Liver (tissue), 9 donors: ENCODE measurements around the gene FOXN3. TPM values are rescaled to one million over a fixed set of nuclear protein-coding genes. Genes with fewer than 3 reads are reported as not detected.

Source experiments
- DNase-seq: peaks from one replicate; pipeline ENCODE4 v3.0.0-alpha.2; 2017; ENCODE audit warnings: low spot score
- H3K27ac ChIP-seq, 2 donors: one replicate each; pipeline ENCODE4 v1.7.0; 2013; ENCODE audit warnings: inconsistent platforms in 2 of 2, low read length in 2 of 2, control low read depth in 1 of 2, low read depth in 1 of 2, mild to moderate bottlenecking in 1 of 2
- H3K27me3 ChIP-seq, 4 donors: one replicate each; pipeline versions ENCODE4 v1.6.1 to v1.7.0; 2013; ENCODE audit warnings: low read length in 3 of 4, inconsistent platforms in 1 of 4, mild to moderate bottlenecking in 1 of 4, moderate library complexity in 1 of 4; ENCODE audit not compliant: control insufficient read depth in 4 of 4, insufficient read depth in 4 of 4
- H3K36me3 ChIP-seq, 4 donors: one replicate each; pipeline versions ENCODE4 v1.6.1 to v1.7.0; 2013; ENCODE audit warnings: low read length in 3 of 4, mild to moderate bottlenecking in 3 of 4, low read depth in 1 of 4, moderate library complexity in 1 of 4; ENCODE audit not compliant: control insufficient read depth in 4 of 4, insufficient read depth in 3 of 4
- H3K4me1 ChIP-seq, 4 donors: one replicate each; pipeline versions ENCODE4 v1.6.1 to v1.7.0; 2013; ENCODE audit warnings: low read length in 3 of 4, mild to moderate bottlenecking in 3 of 4, moderate library complexity in 1 of 4; ENCODE audit not compliant: control insufficient read depth in 4 of 4, insufficient read depth in 4 of 4
- H3K4me3 ChIP-seq, 3 donors: one replicate each; pipeline versions ENCODE4 v1.6.1 to v1.7.0; 2013; ENCODE audit warnings: low read length in 3 of 3, control low read depth in 1 of 3, low read depth in 1 of 3, mild to moderate bottlenecking in 1 of 3
- H3K9ac ChIP-seq, 2 donors: one replicate each; pipeline ENCODE4 v1.7.0; 2013; ENCODE audit warnings: low read length in 2 of 2, mild to moderate bottlenecking in 2 of 2, moderate library complexity in 2 of 2, control low read depth in 1 of 2, low read depth in 1 of 2
- H3K9me3 ChIP-seq, 4 donors: one replicate each; pipeline versions ENCODE4 v1.6.1 to v1.7.0; 2013; ENCODE audit warnings: low read length in 3 of 4; ENCODE audit not compliant: control insufficient read depth in 4 of 4
- FOXA2 ChIP-seq: IDR thresholded peaks from 2 replicates; pipeline ENCODE4 v1.6.1; 2016; ENCODE audit warnings: antibody characterized with exemption
- GABPA ChIP-seq, 2 donors: IDR thresholded peaks in 1 of 2; conservative IDR thresholded peaks in 1 of 2; 2 replicates each; pipeline ENCODE4 v1.6.1; 2016; ENCODE audit warnings: antibody characterized with exemption in 2 of 2, mild to moderate bottlenecking in 1 of 2, moderate library complexity in 1 of 2
- HNF4A ChIP-seq, 2 donors: conservative IDR thresholded peaks; 2 replicates each; pipeline ENCODE4 v1.6.1; 2016; ENCODE audit warnings: antibody characterized with exemption in 2 of 2, mild to moderate bottlenecking in 2 of 2
- HNF4G ChIP-seq: IDR thresholded peaks from 2 replicates; pipeline ENCODE4 v1.6.1; 2016; ENCODE audit warnings: antibody characterized with exemption
- JUND ChIP-seq, 2 donors: IDR thresholded peaks; 2 replicates each; pipeline ENCODE4 v1.6.1; 2016; ENCODE audit warnings: antibody characterized with exemption in 2 of 2
- NR2F2 ChIP-seq: IDR thresholded peaks from 2 replicates; pipeline ENCODE4 v1.6.1; 2016; ENCODE audit warnings: antibody characterized with exemption
- RAD21 ChIP-seq, 2 donors: IDR thresholded peaks; 2 replicates each; pipeline ENCODE4 v1.6.1; 2016; ENCODE audit warnings: antibody characterized with exemption in 2 of 2, mild to moderate bottlenecking in 2 of 2
- RXRA ChIP-seq, 2 donors: IDR thresholded peaks; 2 replicates each; pipeline ENCODE4 v1.6.1; 2017 to 2018; ENCODE audit warnings: antibody characterized with exemption in 2 of 2, mild to moderate bottlenecking in 1 of 2
- SP1 ChIP-seq: IDR thresholded peaks from 2 replicates; pipeline ENCODE4 v1.6.1; 2018; ENCODE audit warnings: antibody characterized with exemption, mild to moderate bottlenecking
- TAF1 ChIP-seq: conservative IDR thresholded peaks from 2 replicates; pipeline ENCODE4 v1.6.1; 2016; ENCODE audit warnings: antibody characterized with exemption, mild to moderate bottlenecking
- WGBS: extraction: QIAGEN DNeasy Blood & Tissue Kit; methylation state at CpG from one replicate; pipeline ENCODE4 v1.1.7; 2013; 5-methylcytosine and 5-hydroxymethylcytosine counted together
- polyA plus RNA-seq, 2 donors: library from polyadenylated mRNA; stranded (reverse) in 1 of 2; unstranded in 1 of 2; fragments of 200-250 nt in 1 of 2; fragments of >200 nt in 1 of 2; fragmentation: Nextera tagmentation in 1 of 2; extraction: Ambion mirVana in 1 of 2; gene quantifications; one replicate each; pipeline versions ENCODE4 v1.2.1 to v1.2.3, GENCODE V29; 2013 to 2015
- total RNA-seq, 2 donors: library from RNA; depleted of rRNA; stranded (reverse); fragments of >200 nt; gene quantifications; one replicate each; pipeline ENCODE4 v1.2.3, GENCODE V29; 2014
- TF ChIP-seq, protein P1 (sequence below): IDR thresholded peaks from 2 replicates; pipeline ENCODE4 v1.6.1; 2016; ENCODE audit warnings: antibody characterized with exemption
- TF ChIP-seq, protein P2 (sequence below): IDR thresholded peaks from 2 replicates; pipeline ENCODE4 v1.6.1; 2016; ENCODE audit warnings: antibody characterized with exemption
- TF ChIP-seq, protein P3 (sequence below): IDR thresholded peaks from 2 replicates; pipeline ENCODE4 v1.6.1; 2016; ENCODE audit warnings: antibody characterized with exemption
- TF ChIP-seq, protein P4 (sequence below): fragments of 150-350 bp; IDR thresholded peaks from 2 replicates; pipeline ENCODE4 v1.5.1; 2017; ENCODE audit warnings: improper control_type of control experiment, low read depth, low read length; ENCODE audit not compliant: missing input control
- TF ChIP-seq, protein P5 (sequence below): IDR thresholded peaks from 2 replicates; pipeline ENCODE4 v1.6.1; 2016; ENCODE audit warnings: antibody characterized with exemption, mild to moderate bottlenecking
- donor health status: healthy.
- donor health status: healthy.
- donor health status: healthy.
- donor health status: healthy.
- donor health status: healthy.

FOXN3 gene
- total and polyA plus RNA-seq, 4 donors = 17.8 to 44.8 (median 35.3) TPM

DNA sequence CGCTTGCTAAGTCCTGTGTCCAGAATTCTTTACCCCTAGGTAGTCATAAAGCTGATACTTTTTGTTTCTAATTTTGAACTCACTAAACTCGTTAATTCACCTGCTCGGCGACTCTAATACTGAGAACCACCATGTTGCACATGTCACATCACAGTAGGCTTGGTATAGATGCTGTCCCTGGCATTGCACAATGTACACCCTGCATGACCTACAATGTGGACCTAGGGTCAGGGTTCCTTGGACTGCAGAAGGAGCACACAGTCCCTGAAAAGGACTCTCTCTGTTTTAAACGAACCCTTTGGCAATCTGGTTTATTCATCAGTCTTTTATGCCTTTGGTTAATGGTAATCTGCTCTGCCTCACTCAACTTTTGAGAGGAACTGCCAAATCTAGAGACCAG, 272.4 kb downstream of the FOXN3 start:
- no peak overlapping the region for H3K9ac ChIP-seq
- no peak overlapping the region for H3K27ac ChIP-seq
- DNase-seq = no peak
- H3K36me3 ChIP-seq = no peaks in the 10 kb centered on the region
- peak; percentile 25 to 81 for TF ChIP-seq HNF4A (conservative IDR thresholded peaks at IDR 0.05)
- no peak for TF ChIP-seq GABPA (IDR thresholded peaks at IDR 0.05 in 1 of 2, conservative IDR thresholded peaks at IDR 0.05 in 1 of 2)
- peak in 1 of 2 donors; percentile 33 for TF ChIP-seq RXRA (IDR thresholded peaks at IDR 0.05)
- TF ChIP-seq FOXA2 = no peak
- H3K4me1 ChIP-seq = no peaks in the 10 kb centered on the region
- no peak overlapping the region for H3K4me3 ChIP-seq
- H3K27me3 ChIP-seq = no peaks in the 10 kb centered on the region
- 69% methylated on average over 5 of the region's 5 CpGs for WGBS
- H3K9me3 ChIP-seq = no peaks in the 10 kb centered on the region

DNA sequence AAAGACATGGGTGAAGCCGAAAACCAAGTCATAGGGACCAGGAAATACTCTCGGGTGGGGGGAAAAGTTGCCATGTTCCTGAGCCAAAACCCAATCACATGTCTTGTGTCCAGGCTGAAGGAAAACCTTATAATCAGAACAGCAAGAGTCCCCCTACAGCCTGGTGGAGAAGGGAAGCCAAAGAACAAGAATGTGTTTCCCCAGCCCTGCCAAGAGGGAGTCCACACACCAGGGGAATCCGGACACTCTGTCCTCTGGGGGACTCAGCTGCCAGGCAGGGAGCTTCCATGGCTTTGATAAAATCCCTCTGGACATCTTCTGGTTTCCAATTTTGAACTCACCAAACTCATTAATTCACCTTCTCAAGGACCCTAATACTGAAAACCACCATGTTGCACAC, 273.0 kb downstream of the FOXN3 start:
- Histone ChIP-seq H3K27ac (no peak overlapping the region), H3K4me3 (no peak overlapping the region), H3K27me3 (no peaks in the 10 kb centered on the region), H3K9me3 (no peaks in the 10 kb centered on the region), H3K4me1 (no peaks in the 10 kb centered on the region), H3K36me3 (no peaks in the 10 kb centered on the region), H3K9ac (no peak overlapping the region)
- no peak for DNase-seq
- TF ChIP-seq JUND (IDR thresholded peaks at IDR 0.05) = no peak
- no peak for TF ChIP-seq RXRA (IDR thresholded peaks at IDR 0.05)
- TF ChIP-seq HNF4G = no peak
- no peak for TF ChIP-seq SP1
- TF ChIP-seq, protein P1, sequence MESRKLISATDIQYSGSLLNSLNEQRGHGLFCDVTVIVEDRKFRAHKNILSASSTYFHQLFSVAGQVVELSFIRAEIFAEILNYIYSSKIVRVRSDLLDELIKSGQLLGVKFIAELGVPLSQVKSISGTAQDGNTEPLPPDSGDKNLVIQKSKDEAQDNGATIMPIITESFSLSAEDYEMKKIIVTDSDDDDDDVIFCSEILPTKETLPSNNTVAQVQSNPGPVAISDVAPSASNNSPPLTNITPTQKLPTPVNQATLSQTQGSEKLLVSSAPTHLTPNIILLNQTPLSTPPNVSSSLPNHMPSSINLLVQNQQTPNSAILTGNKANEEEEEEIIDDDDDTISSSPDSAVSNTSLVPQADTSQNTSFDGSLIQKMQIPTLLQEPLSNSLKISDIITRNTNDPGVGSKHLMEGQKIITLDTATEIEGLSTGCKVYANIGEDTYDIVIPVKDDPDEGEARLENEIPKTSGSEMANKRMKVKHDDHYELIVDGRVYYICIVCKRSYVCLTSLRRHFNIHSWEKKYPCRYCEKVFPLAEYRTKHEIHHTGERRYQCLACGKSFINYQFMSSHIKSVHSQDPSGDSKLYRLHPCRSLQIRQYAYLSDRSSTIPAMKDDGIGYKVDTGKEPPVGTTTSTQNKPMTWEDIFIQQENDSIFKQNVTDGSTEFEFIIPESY = no peak
- TF ChIP-seq, protein P2, sequence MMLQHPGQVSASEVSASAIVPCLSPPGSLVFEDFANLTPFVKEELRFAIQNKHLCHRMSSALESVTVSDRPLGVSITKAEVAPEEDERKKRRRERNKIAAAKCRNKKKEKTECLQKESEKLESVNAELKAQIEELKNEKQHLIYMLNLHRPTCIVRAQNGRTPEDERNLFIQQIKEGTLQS = no peak
- TF ChIP-seq, protein P3, sequence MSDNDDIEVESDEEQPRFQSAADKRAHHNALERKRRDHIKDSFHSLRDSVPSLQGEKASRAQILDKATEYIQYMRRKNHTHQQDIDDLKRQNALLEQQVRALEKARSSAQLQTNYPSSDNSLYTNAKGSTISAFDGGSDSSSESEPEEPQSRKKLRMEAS = no peak
- TF ChIP-seq, protein P4, sequence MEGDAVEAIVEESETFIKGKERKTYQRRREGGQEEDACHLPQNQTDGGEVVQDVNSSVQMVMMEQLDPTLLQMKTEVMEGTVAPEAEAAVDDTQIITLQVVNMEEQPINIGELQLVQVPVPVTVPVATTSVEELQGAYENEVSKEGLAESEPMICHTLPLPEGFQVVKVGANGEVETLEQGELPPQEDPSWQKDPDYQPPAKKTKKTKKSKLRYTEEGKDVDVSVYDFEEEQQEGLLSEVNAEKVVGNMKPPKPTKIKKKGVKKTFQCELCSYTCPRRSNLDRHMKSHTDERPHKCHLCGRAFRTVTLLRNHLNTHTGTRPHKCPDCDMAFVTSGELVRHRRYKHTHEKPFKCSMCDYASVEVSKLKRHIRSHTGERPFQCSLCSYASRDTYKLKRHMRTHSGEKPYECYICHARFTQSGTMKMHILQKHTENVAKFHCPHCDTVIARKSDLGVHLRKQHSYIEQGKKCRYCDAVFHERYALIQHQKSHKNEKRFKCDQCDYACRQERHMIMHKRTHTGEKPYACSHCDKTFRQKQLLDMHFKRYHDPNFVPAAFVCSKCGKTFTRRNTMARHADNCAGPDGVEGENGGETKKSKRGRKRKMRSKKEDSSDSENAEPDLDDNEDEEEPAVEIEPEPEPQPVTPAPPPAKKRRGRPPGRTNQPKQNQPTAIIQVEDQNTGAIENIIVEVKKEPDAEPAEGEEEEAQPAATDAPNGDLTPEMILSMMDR = no peak
- TF ChIP-seq NR2F2 = no peak
- TF ChIP-seq RAD21 (IDR thresholded peaks at IDR 0.05) = no peak
- TF ChIP-seq, protein P5, sequence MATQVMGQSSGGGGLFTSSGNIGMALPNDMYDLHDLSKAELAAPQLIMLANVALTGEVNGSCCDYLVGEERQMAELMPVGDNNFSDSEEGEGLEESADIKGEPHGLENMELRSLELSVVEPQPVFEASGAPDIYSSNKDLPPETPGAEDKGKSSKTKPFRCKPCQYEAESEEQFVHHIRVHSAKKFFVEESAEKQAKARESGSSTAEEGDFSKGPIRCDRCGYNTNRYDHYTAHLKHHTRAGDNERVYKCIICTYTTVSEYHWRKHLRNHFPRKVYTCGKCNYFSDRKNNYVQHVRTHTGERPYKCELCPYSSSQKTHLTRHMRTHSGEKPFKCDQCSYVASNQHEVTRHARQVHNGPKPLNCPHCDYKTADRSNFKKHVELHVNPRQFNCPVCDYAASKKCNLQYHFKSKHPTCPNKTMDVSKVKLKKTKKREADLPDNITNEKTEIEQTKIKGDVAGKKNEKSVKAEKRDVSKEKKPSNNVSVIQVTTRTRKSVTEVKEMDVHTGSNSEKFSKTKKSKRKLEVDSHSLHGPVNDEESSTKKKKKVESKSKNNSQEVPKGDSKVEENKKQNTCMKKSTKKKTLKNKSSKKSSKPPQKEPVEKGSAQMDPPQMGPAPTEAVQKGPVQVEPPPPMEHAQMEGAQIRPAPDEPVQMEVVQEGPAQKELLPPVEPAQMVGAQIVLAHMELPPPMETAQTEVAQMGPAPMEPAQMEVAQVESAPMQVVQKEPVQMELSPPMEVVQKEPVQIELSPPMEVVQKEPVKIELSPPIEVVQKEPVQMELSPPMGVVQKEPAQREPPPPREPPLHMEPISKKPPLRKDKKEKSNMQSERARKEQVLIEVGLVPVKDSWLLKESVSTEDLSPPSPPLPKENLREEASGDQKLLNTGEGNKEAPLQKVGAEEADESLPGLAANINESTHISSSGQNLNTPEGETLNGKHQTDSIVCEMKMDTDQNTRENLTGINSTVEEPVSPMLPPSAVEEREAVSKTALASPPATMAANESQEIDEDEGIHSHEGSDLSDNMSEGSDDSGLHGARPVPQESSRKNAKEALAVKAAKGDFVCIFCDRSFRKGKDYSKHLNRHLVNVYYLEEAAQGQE = no peak
- no peak for TF ChIP-seq TAF1
- WGBS = 91% methylated on average over 3 of the region's 3 CpGs
